ENCODE measurements around the gene OR2J3.

DNA sequence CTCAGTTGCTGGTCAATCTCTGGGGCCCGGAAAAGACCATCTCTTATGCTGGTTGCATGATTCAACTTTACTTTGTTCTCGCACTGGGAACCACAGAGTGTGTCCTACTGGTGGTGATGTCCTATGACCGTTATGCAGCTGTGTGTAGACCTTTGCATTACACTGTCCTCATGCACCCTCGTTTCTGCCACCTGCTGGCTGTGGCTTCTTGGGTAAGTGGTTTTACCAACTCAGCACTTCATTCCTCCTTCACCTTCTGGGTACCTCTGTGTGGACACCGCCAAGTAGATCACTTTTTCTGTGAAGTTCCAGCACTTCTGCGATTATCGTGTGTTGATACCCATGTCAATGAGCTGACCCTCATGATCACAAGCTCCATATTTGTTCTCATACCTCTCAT, 4.3 kb downstream of the OR2J3 start:
- TF ChIP-seq FOXP2 (optimal IDR thresholded peaks at IDR 0.05; ENCODE audit: control extremely low read depth, extremely low read length, insufficient read depth) (no peak), POLR2AphosphoS5 (IDR thresholded peaks at IDR 0.05; ENCODE audit: borderline replicate concordance, low read depth, low read length) (no peak), EZH2 (IDR thresholded peaks at IDR 0.05) (no peak)
